Upper lobe of left lung (tissue), 6 donors: Measurements from ENCODE around the gene SYNPO2. TPM values are rescaled to one million over a fixed set of nuclear protein-coding genes. Genes with fewer than 3 reads are reported as not detected.
A peak's percentile ranks its signal among the peaks of the same experiment; 100 is the strongest.

Experiments
- ATAC-seq, 2 donors: fragments of 200-7000 bp; cut with Tn5 transposase; one replicate each; pipeline ENCODE4 v1.9.1; 2022; ENCODE audit warnings: mild to moderate bottlenecking in 2 of 2, moderate library complexity in 2 of 2; ENCODE audit not compliant: low FRiP score in 2 of 2
- DNase-seq, 2 donors: peaks; one replicate each; pipeline ENCODE4 v3.0.0-alpha.2; 2019 to 2020
- H3K27ac ChIP-seq, 4 donors: fragments of 200-600 bp; sonication (generic); one replicate each; pipeline ENCODE4 v1.5.1; 2016 to 2019
- H3K27me3 ChIP-seq, 4 donors: fragments of 200-600 bp; sonication (generic); one replicate each; pipeline ENCODE4 v1.5.1; 2017 to 2019
- H3K36me3 ChIP-seq, 4 donors: fragments of 200-600 bp; sonication (generic); one replicate each; pipeline ENCODE4 v1.5.1; 2016 to 2019
- H3K4me1 ChIP-seq, 4 donors: fragments of 200-600 bp; sonication (generic); one replicate each; pipeline ENCODE4 v1.5.1; 2018 to 2019
- H3K4me3 ChIP-seq, 4 donors: fragments of 200-600 bp; sonication (generic); one replicate each; pipeline ENCODE4 v1.5.1; 2017 to 2019; ENCODE audit warnings: mild to moderate bottlenecking in 2 of 4, moderate library complexity in 1 of 4
- H3K9me3 ChIP-seq, 4 donors: fragments of 200-600 bp; sonication (generic); one replicate each; pipeline ENCODE4 v1.5.1; 2018 to 2019
- EP300 ChIP-seq, 4 donors: sonication (generic); formaldehyde crosslinking; IDR thresholded peaks; one replicate each; pipeline ENCODE4 v1.5.1; 2017; ENCODE audit warnings: antibody characterized with exemption in 4 of 4, control low read depth in 2 of 4
- POLR2A ChIP-seq, 4 donors: fragments of 450-650 bp; IDR thresholded peaks; one replicate each; pipeline ENCODE4 v1.5.1; 2016 to 2017; ENCODE audit warnings: antibody characterized with exemption in 4 of 4, mild to moderate bottlenecking in 2 of 4
- POLR2AphosphoS5 ChIP-seq, 2 donors: sonication (generic); formaldehyde crosslinking; IDR thresholded peaks; one replicate each; pipeline ENCODE4 v1.5.1; 2017; ENCODE audit warnings: antibody characterized with exemption in 2 of 2
- WGBS, 2 donors: methylation state at CpG; one replicate each; pipeline ENCODE4 v1.1.5; 2017 to 2018; 5-methylcytosine and 5-hydroxymethylcytosine counted together
- total RNA-seq, 6 donors: library from RNA; depleted of rRNA in 4 of 6; stranded (reverse); fragments of >200 nt in 4 of 6; gene quantifications; one replicate each; pipeline versions ENCODE4 v1.1.0 to v1.2.1, GENCODE V29; 2016 to 2021
- TF ChIP-seq, protein P1 (sequence below), 6 experiments: fragments of 450-650 bp in 4 of 6; fragments of 200-600 bp in 2 of 6; sonication (generic) in 2 of 6; IDR thresholded peaks; one replicate each; pipeline ENCODE4 v1.5.1; 2016 to 2019; ENCODE audit warnings: antibody characterized with exemption in 6 of 6
- donor health status: DM: no; HTN: no; CAD: no; lungs with moderate emphysema.
- donor health status: DM: no; HTN: yes; CAD: no; lungs with severe emphysema.

The SYNPO2 gene
- total RNA-seq, 6 donors from 2014 or later = 7.9 to 56.3 (median 17.0) TPM

DNA sequence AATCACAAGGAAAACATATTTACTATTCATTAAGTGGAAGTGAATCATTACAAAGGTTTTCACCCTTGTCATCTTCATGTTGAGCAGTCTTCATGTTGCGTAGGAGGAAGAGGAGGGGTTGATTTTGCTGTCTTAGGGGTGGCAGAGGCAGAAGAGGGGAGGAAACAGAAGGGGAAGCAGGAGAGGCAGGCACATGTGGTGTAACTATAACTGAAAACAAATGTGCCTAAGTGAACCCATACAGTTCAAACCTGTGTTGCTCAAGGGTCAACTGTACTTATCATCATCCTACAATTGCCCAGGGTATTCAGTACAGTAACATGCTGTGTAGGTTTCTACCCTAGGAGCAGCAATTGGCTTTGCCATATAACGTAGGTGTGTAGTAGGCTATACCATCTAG is 47.2 kb downstream of the SYNPO2 start:
- H3K27me3 ChIP-seq = no peaks in the 10 kb centered on the region
- no peak for ATAC-seq
- no peak for TF ChIP-seq POLR2AphosphoS5 (IDR thresholded peaks at IDR 0.05)
- no peak for TF ChIP-seq EP300 (IDR thresholded peaks at IDR 0.05)
- TF ChIP-seq POLR2A (IDR thresholded peaks at IDR 0.05) = no peak
- TF ChIP-seq, protein P1, sequence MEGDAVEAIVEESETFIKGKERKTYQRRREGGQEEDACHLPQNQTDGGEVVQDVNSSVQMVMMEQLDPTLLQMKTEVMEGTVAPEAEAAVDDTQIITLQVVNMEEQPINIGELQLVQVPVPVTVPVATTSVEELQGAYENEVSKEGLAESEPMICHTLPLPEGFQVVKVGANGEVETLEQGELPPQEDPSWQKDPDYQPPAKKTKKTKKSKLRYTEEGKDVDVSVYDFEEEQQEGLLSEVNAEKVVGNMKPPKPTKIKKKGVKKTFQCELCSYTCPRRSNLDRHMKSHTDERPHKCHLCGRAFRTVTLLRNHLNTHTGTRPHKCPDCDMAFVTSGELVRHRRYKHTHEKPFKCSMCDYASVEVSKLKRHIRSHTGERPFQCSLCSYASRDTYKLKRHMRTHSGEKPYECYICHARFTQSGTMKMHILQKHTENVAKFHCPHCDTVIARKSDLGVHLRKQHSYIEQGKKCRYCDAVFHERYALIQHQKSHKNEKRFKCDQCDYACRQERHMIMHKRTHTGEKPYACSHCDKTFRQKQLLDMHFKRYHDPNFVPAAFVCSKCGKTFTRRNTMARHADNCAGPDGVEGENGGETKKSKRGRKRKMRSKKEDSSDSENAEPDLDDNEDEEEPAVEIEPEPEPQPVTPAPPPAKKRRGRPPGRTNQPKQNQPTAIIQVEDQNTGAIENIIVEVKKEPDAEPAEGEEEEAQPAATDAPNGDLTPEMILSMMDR (IDR thresholded peaks at IDR 0.05) = no peak
- 75 to 78% methylated on average over 2 of the region's 2 CpGs for WGBS, 2 donors
- H3K9me3 ChIP-seq = no peaks in the 10 kb centered on the region
- no peak for DNase-seq
- no peak overlapping the region for H3K27ac ChIP-seq
- H3K36me3 ChIP-seq = no peaks in the 10 kb centered on the region
- no peaks in the 10 kb centered on the region for H3K4me1 ChIP-seq
- H3K4me3 ChIP-seq = no peak overlapping the region

DNA sequence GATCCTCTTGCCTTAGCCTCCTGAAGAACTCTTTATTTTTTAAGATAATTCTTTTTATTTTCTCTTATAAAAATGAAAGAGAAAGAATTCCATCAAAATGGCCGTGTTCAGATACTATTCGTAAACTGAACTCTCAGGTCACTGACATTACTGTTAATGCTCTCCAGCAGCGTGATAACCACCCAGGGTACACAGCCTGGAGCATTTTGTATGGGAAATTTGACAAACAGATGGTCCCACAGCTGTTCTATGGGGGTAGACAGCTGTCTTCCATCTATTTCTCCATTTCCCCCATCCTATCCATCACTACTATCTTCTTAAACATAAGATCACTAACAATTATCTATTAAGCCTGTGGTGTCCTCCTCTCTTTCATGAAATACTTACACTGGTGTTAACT is 47.8 kb downstream of the SYNPO2 start:
- TF ChIP-seq EP300 (IDR thresholded peaks at IDR 0.05) (no peak), POLR2AphosphoS5 (IDR thresholded peaks at IDR 0.05) (no peak), POLR2A (IDR thresholded peaks at IDR 0.05) (no peak)
- TF ChIP-seq, protein P1 (IDR thresholded peaks at IDR 0.05) = no peak
- ATAC-seq = no peak
- no peaks in the 10 kb centered on the region for H3K27me3 ChIP-seq
- no peaks in the 10 kb centered on the region for H3K9me3 ChIP-seq
- H3K27ac ChIP-seq = no peak overlapping the region
- no peaks in the 10 kb centered on the region for H3K4me1 ChIP-seq
- DNase-seq = no peak
- no peak overlapping the region for H3K4me3 ChIP-seq
- H3K36me3 ChIP-seq = no peaks in the 10 kb centered on the region
- 77 to 89% methylated on average over 3 of the region's 3 CpGs for WGBS, 2 donors

DNA sequence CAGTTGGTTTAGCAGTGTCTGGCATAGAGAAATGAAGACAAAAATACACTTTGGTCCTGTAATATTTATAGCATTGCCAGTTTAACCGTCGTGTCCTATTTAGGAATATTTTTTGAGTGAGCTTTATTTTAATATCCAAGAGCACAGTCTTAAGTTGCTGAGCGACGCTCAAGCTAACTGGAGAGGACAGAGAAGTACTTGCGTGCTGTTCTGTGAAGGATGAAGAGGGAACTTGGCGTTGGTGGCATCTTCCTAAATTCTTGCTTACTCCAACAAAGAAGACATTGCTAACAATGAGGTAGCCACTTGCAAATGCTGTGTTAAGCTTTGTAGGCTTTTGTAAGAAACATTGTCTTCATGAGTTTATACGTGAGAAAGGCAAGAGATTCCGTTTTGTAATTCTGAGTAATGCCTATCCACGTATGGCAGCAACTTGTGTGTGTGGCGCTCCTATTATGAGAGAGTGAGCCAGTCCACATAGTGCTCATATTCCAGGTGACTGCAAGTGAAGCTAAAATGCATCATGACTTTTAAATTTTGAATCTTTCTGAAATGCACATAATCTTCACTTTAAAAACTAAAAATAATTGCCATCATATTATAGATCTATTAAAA is 50.6 kb downstream of the SYNPO2 start:
- no peaks in the 10 kb centered on the region for H3K27me3 ChIP-seq
- H3K4me3 ChIP-seq = no peak overlapping the region
- WGBS, 2 donors = 79 to 82% methylated on average over 10 of the region's 10 CpGs
- no peak for ATAC-seq
- no peaks in the 10 kb centered on the region for H3K9me3 ChIP-seq
- no peaks in the 10 kb centered on the region for H3K36me3 ChIP-seq
- no peak for DNase-seq
- H3K4me1 ChIP-seq = no peaks in the 10 kb centered on the region
- H3K27ac ChIP-seq = no peak overlapping the region
- TF ChIP-seq POLR2AphosphoS5 (IDR thresholded peaks at IDR 0.05) = no peak
- TF ChIP-seq POLR2A (IDR thresholded peaks at IDR 0.05) = no peak
- TF ChIP-seq, protein P1 (IDR thresholded peaks at IDR 0.05) = no peak
- no peak for TF ChIP-seq EP300 (IDR thresholded peaks at IDR 0.05)

DNA sequence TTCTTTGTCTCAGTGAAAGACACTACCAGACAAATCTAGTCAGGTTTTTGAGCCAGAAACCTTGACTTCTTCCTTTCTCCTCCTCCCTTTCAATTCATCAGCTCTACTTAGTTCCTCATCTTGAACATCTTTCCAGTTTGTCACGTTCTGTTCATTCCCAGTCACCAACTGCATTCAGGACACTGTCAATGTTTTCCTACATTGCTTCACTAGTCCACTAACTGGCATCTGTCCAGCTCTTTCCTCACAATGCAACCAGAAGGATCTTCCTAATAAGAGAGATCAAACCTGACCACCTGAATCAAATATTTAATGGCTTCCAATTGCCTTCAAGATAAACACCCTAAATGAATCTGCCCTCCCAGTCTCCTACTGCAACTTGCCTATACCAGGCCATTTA is 52.5 kb downstream of the SYNPO2 start:
- Histone ChIP-seq H3K4me3 (no peak overlapping the region), H3K9me3 (no peaks in the 10 kb centered on the region), H3K27me3 (no peaks in the 10 kb centered on the region), H3K4me1 (no peaks in the 10 kb centered on the region), H3K36me3 (no peaks in the 10 kb centered on the region), H3K27ac (no peak overlapping the region)
- 45 to 50% methylated on average over 1 of the region's 1 CpG for WGBS, 2 donors
- no peak for DNase-seq
- peak in 1 of 2 donors; percentile 21 for ATAC-seq
- no peak for TF ChIP-seq EP300 (IDR thresholded peaks at IDR 0.05)

DNA sequence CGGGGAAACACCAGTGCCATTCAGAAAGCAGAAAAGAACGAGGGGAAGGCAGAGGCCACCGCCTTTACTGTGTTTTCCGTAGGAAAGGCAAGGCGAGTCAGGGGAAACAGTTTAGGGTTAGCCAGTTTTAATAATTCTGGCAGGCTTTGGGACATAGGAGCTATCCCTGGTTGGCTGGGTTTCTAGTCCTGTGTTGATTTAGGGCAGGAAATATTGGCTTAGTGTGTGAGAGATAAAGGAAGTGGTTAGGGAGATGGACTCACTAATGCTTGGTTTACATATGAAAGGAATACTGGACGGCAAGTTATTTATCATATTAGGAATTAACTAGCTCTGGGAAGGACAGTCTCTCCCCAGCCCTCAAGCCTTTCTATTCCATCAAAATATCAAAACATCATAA is 53.1 kb downstream of the SYNPO2 start:
- Histone ChIP-seq H3K4me3 (no peak overlapping the region), H3K27me3 (no peaks in the 10 kb centered on the region), H3K4me1 (no peaks in the 10 kb centered on the region), H3K27ac (no peak overlapping the region), H3K9me3 (no peaks in the 10 kb centered on the region), H3K36me3 (no peaks in the 10 kb centered on the region)
- WGBS, 2 donors = 62 to 65% methylated on average over 6 of the region's 6 CpGs
- DNase-seq (no peak), ATAC-seq (peak in 1 of 2 donors; percentile 49)
- TF ChIP-seq POLR2A (IDR thresholded peaks at IDR 0.05) (no peak), POLR2AphosphoS5 (IDR thresholded peaks at IDR 0.05) (no peak), EP300 (IDR thresholded peaks at IDR 0.05) (no peak)
- TF ChIP-seq, protein P1 (IDR thresholded peaks at IDR 0.05) = no peak
